LNCaP clone FGC (cell line): Measurements from ENCODE around the gene KIF26A.

ENCODE experiments used
- DNase-seq: peaks from one replicate; pipeline ENCODE4 v3.0.0-alpha.2; 2011; ENCODE audit warnings: low read depth
- H3K4me3 ChIP-seq: 2 replicates; pipeline ENCODE4 v1.5.1; 2011; ENCODE audit warnings: mild to moderate bottlenecking, low read depth, low read length, control low read depth
- CTCF ChIP-seq: IDR thresholded peaks from 2 replicates; pipeline ENCODE4 v1.5.1; 2012; ENCODE audit warnings: mild to moderate bottlenecking; ENCODE audit not compliant: control insufficient read depth, insufficient read depth; ENCODE audit errors: extremely low read depth

KIF26A gene

GRCh38 chr14:104142136-104142945 is 4.0 kb downstream of the KIF26A start:
- TF ChIP-seq CTCF: no peak
- H3K4me3 ChIP-seq: no peak overlapping the region
- no peak for DNase-seq

- peak; percentile 23 for DNase-seq
- H3K4me3 ChIP-seq: no peak overlapping the region
- TF ChIP-seq CTCF: peak; percentile 27
Observed at GRCh38 chr14:104142946-104143470, 4.6 kb downstream of the KIF26A start.

- DNase-seq: no peak
- TF ChIP-seq CTCF: no peak
- no peak overlapping the region for H3K4me3 ChIP-seq
Observed at GRCh38 chr14:104143521-104144452, 5.4 kb downstream of the KIF26A start.

GRCh38 chr14:104144453-104144790 is 6.0 kb downstream of the KIF26A start:
- TF ChIP-seq CTCF: no peak
- H3K4me3 ChIP-seq: no peak overlapping the region
- no peak for DNase-seq

- no peak for TF ChIP-seq CTCF
- no peak for DNase-seq
Observed at GRCh38 chr14:104144911-104145825, 6.8 kb downstream of the KIF26A start.

More at GRCh38 chr14:104144911-104145825, 6.8 kb downstream of the KIF26A start:
- no peak overlapping the region for H3K4me3 ChIP-seq
